ENCODE data around the gene CHMP1B.

DNA sequence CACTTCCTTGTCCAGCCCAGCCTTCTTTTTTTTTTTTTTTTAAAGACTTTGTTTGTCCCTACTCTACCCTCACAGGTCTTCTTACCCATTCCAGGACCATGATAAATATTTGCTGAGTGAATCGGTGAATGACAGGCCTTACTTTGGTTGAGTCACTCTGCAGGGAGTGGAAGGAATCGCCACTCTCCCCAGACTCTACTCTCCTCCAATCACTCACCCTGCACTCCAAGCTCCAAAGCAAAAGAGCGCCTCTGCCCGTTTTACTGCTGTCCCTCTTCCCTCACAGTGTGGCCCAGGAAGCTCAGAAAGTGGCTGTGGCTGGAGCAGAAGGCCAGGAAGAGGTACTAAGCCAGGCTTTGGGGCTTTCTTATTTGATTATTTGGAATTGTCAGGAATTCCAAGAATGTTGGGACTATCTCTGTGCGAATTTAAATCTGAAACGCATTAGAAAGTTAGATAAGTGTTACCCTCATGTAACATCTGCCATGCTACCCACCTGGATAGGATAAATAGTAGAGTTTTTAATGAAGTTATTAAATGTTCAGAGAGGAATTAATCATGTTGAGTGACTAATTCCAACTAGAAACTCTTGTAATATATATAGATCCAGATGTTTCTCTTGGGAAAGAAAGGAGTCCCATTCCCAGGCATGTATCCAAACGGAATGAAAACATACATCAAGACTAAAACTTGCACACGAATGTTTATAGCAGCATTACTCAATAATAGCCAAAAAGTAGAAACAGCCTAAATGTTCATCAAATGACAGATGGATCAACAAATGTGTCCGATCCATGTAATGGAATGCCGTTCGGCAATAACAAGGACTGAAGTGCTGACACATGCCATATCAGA lies 43.0 kb upstream of the CHMP1B start:
- TF ChIP-seq CTCF (IDR thresholded peaks at IDR 0.05) (no peak), POLR2A (IDR thresholded peaks at IDR 0.05) (no peak)
